Measurements from ENCODE around the gene ABRACL. TPM values are rescaled to one million over a fixed set of nuclear protein-coding genes. Genes with fewer than 3 reads are reported as not detected.

ABRACL gene
- total and polyA plus RNA-seq, 9 of the 15 experiments (the other 6 are each of a cell fraction or from before 2014, with no cell fraction given): 1.1 to 5.2 (median 1.9) TPM

DNA sequence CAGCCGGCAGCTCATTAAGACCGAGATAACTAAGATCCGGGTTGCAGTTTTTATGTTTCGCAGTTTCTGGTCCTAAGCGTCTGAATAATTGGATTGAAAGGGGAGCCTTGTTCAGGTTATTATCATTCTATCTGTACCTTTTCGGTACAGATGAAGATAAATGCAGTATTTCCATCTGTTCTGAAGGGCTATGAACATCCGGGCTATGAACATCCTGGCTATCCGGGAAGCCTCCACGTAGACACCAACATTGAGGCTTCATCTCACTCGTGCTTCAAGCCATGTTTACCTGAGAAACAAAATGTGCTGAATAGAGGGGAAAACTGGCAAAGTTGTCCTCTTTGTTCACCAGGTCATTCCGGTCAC, 40.1 kb upstream of the ABRACL start:
- no TSS peak for BruUV-seq (replicated peaks)
- H3K27me3 ChIP-seq (ENCODE audit: control insufficient read depth in 2 of 2, insufficient read depth in 2 of 2, low read length in 2 of 2): peaks cover 3 to 27% of the 10 kb centered on the region in 2 experiments; a peak in 3 of 5 replicates
- peak overlapping the region; percentile 97 for H2AFZ ChIP-seq (ENCODE audit: low read depth, low read length)
- H3K79me2 ChIP-seq (ENCODE audit: control insufficient read depth, insufficient read depth, low read length): peaks cover 39% of the 10 kb centered on the region
- in situ Hi-C loops (cut with MboI): loop anchor here (5.0 kb wide), 1 partner anchor 171 kb away; no protein-coding TSS in a partner anchor
- FAIRE-seq (no peak), DNase-seq (ENCODE audit: extremely low read depth in 1 of 4, low spot score in 3 of 4) (no peak), ATAC-seq (no peak)
- no peaks in the 10 kb centered on the region for H3K9me1 ChIP-seq (ENCODE audit: control insufficient read depth, insufficient read depth, low read length)
- intact Hi-C loops (cut with micrococcal nuclease): loop anchor here (1.0 to 5.0 kb wide), 4 partner anchors 41 to 871 kb away; no protein-coding TSS in a partner anchor
- peaks cover 17% of the 10 kb centered on the region for H4K20me1 ChIP-seq (replicated peaks; ENCODE audit: control insufficient read depth, insufficient read depth, low read length)
- H3K4me1 ChIP-seq (replicated peaks in 1 of 2; ENCODE audit: control insufficient read depth in 2 of 2, insufficient read depth in 2 of 2, low read length in 2 of 2): peaks cover 17 to 22% of the 10 kb centered on the region in 2 experiments
- ChIA-PET CTCF (ENCODE audit: low intra/inter-chr PET ratio) (interaction anchor here (0.7 to 0.9 kb wide), 2 partner anchors 172 to 174 kb away, joined by 3 read pairs; no protein-coding TSS in a partner anchor), POLR2A (no interaction called here)
- WGBS (ENCODE audit: insufficient coverage, low coverage, missing lambda C conversion rate): 2% methylated on average over 11 of the region's 11 CpGs
- peak overlapping the region; percentile 86 for H3K4me3 ChIP-seq
- H3K9me3 ChIP-seq (replicated peaks; ENCODE audit: control insufficient read depth, insufficient read depth, low read depth, low read length): no peaks in the 10 kb centered on the region
- H3K9ac ChIP-seq (ENCODE audit: insufficient read depth in 1 of 2, low read depth in 2 of 2, low read length in 2 of 2): peak overlapping the region; percentile 88 to 99
- peak overlapping the region; percentile 86 for H3K4me2 ChIP-seq (ENCODE audit: insufficient read depth, low read length)
- no peaks in the 10 kb centered on the region for H3K36me3 ChIP-seq (ENCODE audit: control insufficient read depth, insufficient read depth, low read length)
- H3K27ac ChIP-seq (ENCODE audit: extremely low read depth, low read depth, low read length): no peak overlapping the region
- no peak for TF ChIP-seq HNRNPUL1 (IDR thresholded peaks at IDR 0.05; ENCODE audit: low read length)
- TF ChIP-seq, protein P1, sequence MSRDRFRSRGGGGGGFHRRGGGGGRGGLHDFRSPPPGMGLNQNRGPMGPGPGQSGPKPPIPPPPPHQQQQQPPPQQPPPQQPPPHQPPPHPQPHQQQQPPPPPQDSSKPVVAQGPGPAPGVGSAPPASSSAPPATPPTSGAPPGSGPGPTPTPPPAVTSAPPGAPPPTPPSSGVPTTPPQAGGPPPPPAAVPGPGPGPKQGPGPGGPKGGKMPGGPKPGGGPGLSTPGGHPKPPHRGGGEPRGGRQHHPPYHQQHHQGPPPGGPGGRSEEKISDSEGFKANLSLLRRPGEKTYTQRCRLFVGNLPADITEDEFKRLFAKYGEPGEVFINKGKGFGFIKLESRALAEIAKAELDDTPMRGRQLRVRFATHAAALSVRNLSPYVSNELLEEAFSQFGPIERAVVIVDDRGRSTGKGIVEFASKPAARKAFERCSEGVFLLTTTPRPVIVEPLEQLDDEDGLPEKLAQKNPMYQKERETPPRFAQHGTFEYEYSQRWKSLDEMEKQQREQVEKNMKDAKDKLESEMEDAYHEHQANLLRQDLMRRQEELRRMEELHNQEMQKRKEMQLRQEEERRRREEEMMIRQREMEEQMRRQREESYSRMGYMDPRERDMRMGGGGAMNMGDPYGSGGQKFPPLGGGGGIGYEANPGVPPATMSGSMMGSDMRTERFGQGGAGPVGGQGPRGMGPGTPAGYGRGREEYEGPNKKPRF (IDR thresholded peaks at IDR 0.05; ENCODE audit: low read depth, low read length): no peak
- no peak for TF ChIP-seq TAL1 (IDR thresholded peaks at IDR 0.05)
- 0 out of 4 replicates have a peak, but pooled peaks of 1 of the 2 experiments have one; percentile 14 for TF ChIP-seq FOXA3 (CRISPR knock-in tag; conservative IDR thresholded peaks at IDR 0.05 in 1 of 2, IDR thresholded peaks at IDR 0.05 in 1 of 2)
- TF ChIP-seq MEIS2 (IDR thresholded peaks at IDR 0.05; ENCODE audit: partially characterized antibody): no peak
- TF ChIP-seq FOXK1 (CRISPR knock-in tag; IDR thresholded peaks at IDR 0.05; ENCODE audit: borderline replicate concordance): no peak
- 0 out of 4 replicates have a peak, but pooled peaks of 1 of the 2 experiments have one; percentile 9 for TF ChIP-seq TEAD1 (CRISPR knock-in tag; IDR thresholded peaks at IDR 0.05)
- TF ChIP-seq KLF13 (tag; IDR thresholded peaks at IDR 0.05; ENCODE audit: borderline replicate concordance, low read depth): no peak
- TF ChIP-seq CBX3 (IDR thresholded peaks at IDR 0.05; ENCODE audit: borderline replicate concordance in 1 of 2, low read length in 2 of 2): no peak
- TF ChIP-seq, protein P2, sequence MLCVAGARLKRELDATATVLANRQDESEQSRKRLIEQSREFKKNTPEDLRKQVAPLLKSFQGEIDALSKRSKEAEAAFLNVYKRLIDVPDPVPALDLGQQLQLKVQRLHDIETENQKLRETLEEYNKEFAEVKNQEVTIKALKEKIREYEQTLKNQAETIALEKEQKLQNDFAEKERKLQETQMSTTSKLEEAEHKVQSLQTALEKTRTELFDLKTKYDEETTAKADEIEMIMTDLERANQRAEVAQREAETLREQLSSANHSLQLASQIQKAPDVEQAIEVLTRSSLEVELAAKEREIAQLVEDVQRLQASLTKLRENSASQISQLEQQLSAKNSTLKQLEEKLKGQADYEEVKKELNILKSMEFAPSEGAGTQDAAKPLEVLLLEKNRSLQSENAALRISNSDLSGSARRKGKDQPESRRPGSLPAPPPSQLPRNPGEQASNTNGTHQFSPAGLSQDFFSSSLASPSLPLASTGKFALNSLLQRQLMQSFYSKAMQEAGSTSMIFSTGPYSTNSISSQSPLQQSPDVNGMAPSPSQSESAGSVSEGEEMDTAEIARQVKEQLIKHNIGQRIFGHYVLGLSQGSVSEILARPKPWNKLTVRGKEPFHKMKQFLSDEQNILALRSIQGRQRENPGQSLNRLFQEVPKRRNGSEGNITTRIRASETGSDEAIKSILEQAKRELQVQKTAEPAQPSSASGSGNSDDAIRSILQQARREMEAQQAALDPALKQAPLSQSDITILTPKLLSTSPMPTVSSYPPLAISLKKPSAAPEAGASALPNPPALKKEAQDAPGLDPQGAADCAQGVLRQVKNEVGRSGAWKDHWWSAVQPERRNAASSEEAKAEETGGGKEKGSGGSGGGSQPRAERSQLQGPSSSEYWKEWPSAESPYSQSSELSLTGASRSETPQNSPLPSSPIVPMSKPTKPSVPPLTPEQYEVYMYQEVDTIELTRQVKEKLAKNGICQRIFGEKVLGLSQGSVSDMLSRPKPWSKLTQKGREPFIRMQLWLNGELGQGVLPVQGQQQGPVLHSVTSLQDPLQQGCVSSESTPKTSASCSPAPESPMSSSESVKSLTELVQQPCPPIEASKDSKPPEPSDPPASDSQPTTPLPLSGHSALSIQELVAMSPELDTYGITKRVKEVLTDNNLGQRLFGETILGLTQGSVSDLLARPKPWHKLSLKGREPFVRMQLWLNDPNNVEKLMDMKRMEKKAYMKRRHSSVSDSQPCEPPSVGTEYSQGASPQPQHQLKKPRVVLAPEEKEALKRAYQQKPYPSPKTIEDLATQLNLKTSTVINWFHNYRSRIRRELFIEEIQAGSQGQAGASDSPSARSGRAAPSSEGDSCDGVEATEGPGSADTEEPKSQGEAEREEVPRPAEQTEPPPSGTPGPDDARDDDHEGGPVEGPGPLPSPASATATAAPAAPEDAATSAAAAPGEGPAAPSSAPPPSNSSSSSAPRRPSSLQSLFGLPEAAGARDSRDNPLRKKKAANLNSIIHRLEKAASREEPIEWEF (CRISPR knock-in tag; IDR thresholded peaks at IDR 0.05): no peak
- TF ChIP-seq ZNF316 (IDR thresholded peaks at IDR 0.05): peak; percentile 39
- TF ChIP-seq, protein P3, sequence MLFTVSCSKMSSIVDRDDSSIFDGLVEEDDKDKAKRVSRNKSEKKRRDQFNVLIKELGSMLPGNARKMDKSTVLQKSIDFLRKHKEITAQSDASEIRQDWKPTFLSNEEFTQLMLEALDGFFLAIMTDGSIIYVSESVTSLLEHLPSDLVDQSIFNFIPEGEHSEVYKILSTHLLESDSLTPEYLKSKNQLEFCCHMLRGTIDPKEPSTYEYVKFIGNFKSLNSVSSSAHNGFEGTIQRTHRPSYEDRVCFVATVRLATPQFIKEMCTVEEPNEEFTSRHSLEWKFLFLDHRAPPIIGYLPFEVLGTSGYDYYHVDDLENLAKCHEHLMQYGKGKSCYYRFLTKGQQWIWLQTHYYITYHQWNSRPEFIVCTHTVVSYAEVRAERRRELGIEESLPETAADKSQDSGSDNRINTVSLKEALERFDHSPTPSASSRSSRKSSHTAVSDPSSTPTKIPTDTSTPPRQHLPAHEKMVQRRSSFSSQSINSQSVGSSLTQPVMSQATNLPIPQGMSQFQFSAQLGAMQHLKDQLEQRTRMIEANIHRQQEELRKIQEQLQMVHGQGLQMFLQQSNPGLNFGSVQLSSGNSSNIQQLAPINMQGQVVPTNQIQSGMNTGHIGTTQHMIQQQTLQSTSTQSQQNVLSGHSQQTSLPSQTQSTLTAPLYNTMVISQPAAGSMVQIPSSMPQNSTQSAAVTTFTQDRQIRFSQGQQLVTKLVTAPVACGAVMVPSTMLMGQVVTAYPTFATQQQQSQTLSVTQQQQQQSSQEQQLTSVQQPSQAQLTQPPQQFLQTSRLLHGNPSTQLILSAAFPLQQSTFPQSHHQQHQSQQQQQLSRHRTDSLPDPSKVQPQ (CRISPR knock-in tag; IDR thresholded peaks at IDR 0.05; ENCODE audit: borderline replicate concordance): no peak

Data from K562 (cell line).